K562 (cell line): ENCODE results near the gene CCDC9. TPM values are rescaled to one million over a fixed set of nuclear protein-coding genes. Genes with fewer than 3 reads are reported as not detected.

Experiments
- ARID1B ChIP-seq: fragments of 450-650 bp; IDR thresholded peaks from 2 replicates; pipeline ENCODE4 v1.6.1; 2016; ENCODE audit warnings: antibody characterized with exemption, mild to moderate bottlenecking, inconsistent platforms
- ATF1 ChIP-seq, 2 experiments: fragments of 450-650 bp in 1 of 2; IDR thresholded peaks; 2 replicates each; pipeline ENCODE4 v1.6.1; 2016; ENCODE audit warnings: missing compliant biosample characterization in 1 of 2, missing genetic modification characterization in 1 of 2
- ATF7 ChIP-seq: fragments of 450-650 bp; IDR thresholded peaks from 2 replicates; pipeline ENCODE4 v1.7.1; 2014; ENCODE audit warnings: mild to moderate bottlenecking, moderate library complexity
- FOXK2 ChIP-seq, 2 experiments: fragments of 450-650 bp; IDR thresholded peaks in 1 of 2; conservative IDR thresholded peaks in 1 of 2; 2 replicates each; pipeline ENCODE4 v1.6.1; 2016; ENCODE audit warnings: low read depth in 2 of 2, mild to moderate bottlenecking in 1 of 2
- ILK ChIP-seq: fragments of 450-650 bp; IDR thresholded peaks from 2 replicates; pipeline ENCODE4 v1.6.1; 2016; ENCODE audit warnings: missing genetic modification characterization, low read depth, mild to moderate bottlenecking, missing compliant biosample characterization, moderate library complexity, borderline replicate concordance
- KHSRP ChIP-seq: fragments of 450-650 bp; IDR thresholded peaks from 2 replicates; pipeline ENCODE4 v1.6.1; 2017
- MTF1 ChIP-seq: fragments of 250-450 bp; sonication (Bioruptor Pico); IDR thresholded peaks from 2 replicates; pipeline ENCODE4 v1.9.0; 2021; ENCODE audit warnings: moderate library complexity, mild to moderate bottlenecking, inconsistent platforms, borderline replicate concordance
- NFIX ChIP-seq: fragments of 250-450 bp; sonication (Bioruptor Pico); IDR thresholded peaks from 2 replicates; pipeline ENCODE4 v1.4.0; 2020; ENCODE audit warnings: low read depth, mild to moderate bottlenecking, moderate library complexity
- NR3C1 ChIP-seq: sonication (generic); formaldehyde crosslinking; IDR thresholded peaks from 2 replicates; pipeline ENCODE4 v1.8.1; 2022; ENCODE audit warnings: missing genetic modification reagents
- RBFOX2 ChIP-seq: fragments of 200-400 bp; formaldehyde crosslinking; IDR thresholded peaks from 2 replicates; pipeline ENCODE4 v1.6.1; 2017; ENCODE audit warnings: low read depth, mild to moderate bottlenecking, low read length, moderate library complexity
- ZBTB1 ChIP-seq: sonication (generic); formaldehyde crosslinking; IDR thresholded peaks from 2 replicates; pipeline ENCODE4 v1.8.1; 2023; ENCODE audit warnings: missing genetic modification reagents, low read depth, mild to moderate bottlenecking, borderline replicate concordance
- ZNF121 ChIP-seq: sonication (generic); formaldehyde crosslinking; conservative IDR thresholded peaks from 2 replicates; pipeline ENCODE4 v1.8.0; 2022; ENCODE audit warnings: missing genetic modification reagents
- ZNF311 ChIP-seq: fragments of 250-450 bp; sonication (Bioruptor Pico); IDR thresholded peaks from 2 replicates; pipeline ENCODE4 v1.4.0; 2020; ENCODE audit warnings: mild to moderate bottlenecking, moderate library complexity
- polyA plus RNA-seq, 8 experiments: library from polyadenylated mRNA; depleted of rRNA in 4 of 8; stranded (reverse) in 5 of 8; unstranded in 3 of 8; fragments of >200 nt; fragmentation: Nextera tagmentation in 2 of 8; fragmentation: Illumina TruSeq in 1 of 8; extraction: Ambion mirVana in 2 of 8; extraction: Trizol in 1 of 8; gene quantifications; 2 replicates each; pipeline versions ENCODE4 v1.2.1 to v1.2.3, GENCODE V29; 2011 to 2014; ENCODE audit warnings: inconsistent platforms in 1 of 8, missing spikeins in 1 of 8
- total RNA-seq, 7 experiments: library from RNA; depleted of rRNA in 6 of 7; stranded (reverse); fragments of >200 nt in 6 of 7; fragmentation: Illumina TruSeq in 2 of 7; extraction: Trizol in 2 of 7; gene quantifications; 2 replicates each; pipeline versions ENCODE4 v1.2.1 to v1.2.3, GENCODE V29; 2011 to 2021; ENCODE audit warnings: low replicate concordance in 1 of 7
- TF ChIP-seq, protein P1 (sequence below): IDR thresholded peaks from 3 replicates; pipeline ENCODE4 v1.6.1; 2011; ENCODE audit warnings: borderline replicate concordance, mild to moderate bottlenecking; ENCODE audit not compliant: insufficient read length, insufficient read depth
- TF ChIP-seq, protein P2 (sequence below): sonication (generic); formaldehyde crosslinking; IDR thresholded peaks from 2 replicates; pipeline ENCODE4 v1.8.1; 2023; ENCODE audit warnings: mild to moderate bottlenecking, missing genetic modification reagents
- TF ChIP-seq, protein P3 (sequence below): fragments of 450-650 bp; conservative IDR thresholded peaks from 2 replicates; pipeline ENCODE4 v1.6.1; 2016; ENCODE audit warnings: missing genetic modification characterization, low read depth, mild to moderate bottlenecking, missing compliant biosample characterization, moderate library complexity
- TF ChIP-seq, protein P4 (sequence below): fragments of 450-650 bp; IDR thresholded peaks from 2 replicates; pipeline ENCODE4 v1.6.1; 2016; ENCODE audit warnings: borderline replicate concordance
- TF ChIP-seq, protein P5 (sequence below): fragments of 250-450 bp; sonication (Bioruptor Pico); IDR thresholded peaks from 2 replicates; pipeline ENCODE4 v1.4.0; 2020; ENCODE audit warnings: mild to moderate bottlenecking, moderate library complexity

CCDC9 gene
- total and polyA plus RNA-seq, 9 of the 15 experiments (the other 6 are each of a cell fraction or from before 2014, with no cell fraction given), result 0.23 to 38.6 (median 8.4) TPM

DNA sequence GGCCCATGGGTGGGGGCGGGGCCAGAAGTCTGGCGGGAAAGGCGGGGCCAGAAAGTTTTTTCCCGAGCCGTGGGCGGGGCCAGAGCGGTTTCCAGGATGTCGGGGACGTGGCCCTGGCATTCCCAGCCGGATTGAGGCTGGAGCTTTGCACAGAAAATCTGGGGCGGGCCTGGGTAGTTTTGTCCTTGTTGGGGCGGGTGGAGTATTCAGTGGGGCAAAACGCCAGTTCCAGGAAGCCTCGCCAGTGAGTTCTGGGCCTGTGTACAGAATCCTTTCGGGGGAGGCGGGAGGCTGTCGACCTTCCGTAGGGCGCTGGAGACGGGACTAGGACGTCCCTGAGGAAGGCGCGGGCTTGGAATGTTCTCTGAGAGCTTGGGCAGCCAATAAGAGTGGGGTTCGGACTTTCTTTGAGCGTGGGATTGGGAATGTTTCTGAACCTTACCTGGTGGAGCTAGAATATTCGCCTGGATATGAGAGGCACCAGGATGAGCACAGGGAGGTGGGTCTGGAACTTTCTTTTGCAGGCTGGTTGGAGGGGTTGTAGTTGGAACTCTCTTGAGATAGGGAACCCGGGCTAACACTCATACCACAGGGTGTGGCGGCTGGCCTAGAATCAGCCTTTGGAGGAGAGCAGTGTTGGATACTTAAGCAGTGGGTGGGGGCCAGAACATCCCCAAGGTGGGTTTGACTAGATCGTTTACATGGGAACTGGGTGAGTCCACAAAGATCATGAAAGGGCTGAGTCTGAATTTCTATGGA, 1.3 kb downstream of the CCDC9 start (continued):
- TF ChIP-seq, protein P1, sequence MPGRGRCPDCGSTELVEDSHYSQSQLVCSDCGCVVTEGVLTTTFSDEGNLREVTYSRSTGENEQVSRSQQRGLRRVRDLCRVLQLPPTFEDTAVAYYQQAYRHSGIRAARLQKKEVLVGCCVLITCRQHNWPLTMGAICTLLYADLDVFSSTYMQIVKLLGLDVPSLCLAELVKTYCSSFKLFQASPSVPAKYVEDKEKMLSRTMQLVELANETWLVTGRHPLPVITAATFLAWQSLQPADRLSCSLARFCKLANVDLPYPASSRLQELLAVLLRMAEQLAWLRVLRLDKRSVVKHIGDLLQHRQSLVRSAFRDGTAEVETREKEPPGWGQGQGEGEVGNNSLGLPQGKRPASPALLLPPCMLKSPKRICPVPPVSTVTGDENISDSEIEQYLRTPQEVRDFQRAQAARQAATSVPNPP, result no peak
- TF ChIP-seq ZNF121 (CRISPR knock-in tag) (no peak), ATF7 (no peak), MTF1 (CRISPR knock-in tag) (no peak), FOXK2 (conservative IDR thresholded peaks at IDR 0.05 in 1 of 2, IDR thresholded peaks at IDR 0.05 in 1 of 2; ENCODE audit: low read depth in 2 of 2) (0 out of 4 replicates have a peak, but pooled peaks of 1 of the 2 experiments have one; percentile 7), ATF1 (CRISPR knock-in tag; IDR thresholded peaks at IDR 0.05) (no peak), ATF1 (tag; IDR thresholded peaks at IDR 0.05) (0 out of 2 replicates have a peak, but pooled peaks have one; percentile 9), NFIX (CRISPR knock-in tag) (no peak), ZNF311 (CRISPR knock-in tag) (no peak), NR3C1 (CRISPR knock-in tag) (0 out of 2 replicates have a peak, but pooled peaks have one; percentile 28), RBFOX2 (peak; percentile 39), KHSRP (no peak), ARID1B (0 out of 2 replicates have a peak, but pooled peaks have one; percentile 16), ILK (tag) (no peak), ZBTB1 (CRISPR knock-in tag) (no peak)
- TF ChIP-seq, protein P2, sequence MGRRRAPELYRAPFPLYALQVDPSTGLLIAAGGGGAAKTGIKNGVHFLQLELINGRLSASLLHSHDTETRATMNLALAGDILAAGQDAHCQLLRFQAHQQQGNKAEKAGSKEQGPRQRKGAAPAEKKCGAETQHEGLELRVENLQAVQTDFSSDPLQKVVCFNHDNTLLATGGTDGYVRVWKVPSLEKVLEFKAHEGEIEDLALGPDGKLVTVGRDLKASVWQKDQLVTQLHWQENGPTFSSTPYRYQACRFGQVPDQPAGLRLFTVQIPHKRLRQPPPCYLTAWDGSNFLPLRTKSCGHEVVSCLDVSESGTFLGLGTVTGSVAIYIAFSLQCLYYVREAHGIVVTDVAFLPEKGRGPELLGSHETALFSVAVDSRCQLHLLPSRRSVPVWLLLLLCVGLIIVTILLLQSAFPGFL, result no peak
- TF ChIP-seq, protein P3, sequence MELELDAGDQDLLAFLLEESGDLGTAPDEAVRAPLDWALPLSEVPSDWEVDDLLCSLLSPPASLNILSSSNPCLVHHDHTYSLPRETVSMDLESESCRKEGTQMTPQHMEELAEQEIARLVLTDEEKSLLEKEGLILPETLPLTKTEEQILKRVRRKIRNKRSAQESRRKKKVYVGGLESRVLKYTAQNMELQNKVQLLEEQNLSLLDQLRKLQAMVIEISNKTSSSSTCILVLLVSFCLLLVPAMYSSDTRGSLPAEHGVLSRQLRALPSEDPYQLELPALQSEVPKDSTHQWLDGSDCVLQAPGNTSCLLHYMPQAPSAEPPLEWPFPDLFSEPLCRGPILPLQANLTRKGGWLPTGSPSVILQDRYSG (tag), result no peak
- TF ChIP-seq, protein P4, sequence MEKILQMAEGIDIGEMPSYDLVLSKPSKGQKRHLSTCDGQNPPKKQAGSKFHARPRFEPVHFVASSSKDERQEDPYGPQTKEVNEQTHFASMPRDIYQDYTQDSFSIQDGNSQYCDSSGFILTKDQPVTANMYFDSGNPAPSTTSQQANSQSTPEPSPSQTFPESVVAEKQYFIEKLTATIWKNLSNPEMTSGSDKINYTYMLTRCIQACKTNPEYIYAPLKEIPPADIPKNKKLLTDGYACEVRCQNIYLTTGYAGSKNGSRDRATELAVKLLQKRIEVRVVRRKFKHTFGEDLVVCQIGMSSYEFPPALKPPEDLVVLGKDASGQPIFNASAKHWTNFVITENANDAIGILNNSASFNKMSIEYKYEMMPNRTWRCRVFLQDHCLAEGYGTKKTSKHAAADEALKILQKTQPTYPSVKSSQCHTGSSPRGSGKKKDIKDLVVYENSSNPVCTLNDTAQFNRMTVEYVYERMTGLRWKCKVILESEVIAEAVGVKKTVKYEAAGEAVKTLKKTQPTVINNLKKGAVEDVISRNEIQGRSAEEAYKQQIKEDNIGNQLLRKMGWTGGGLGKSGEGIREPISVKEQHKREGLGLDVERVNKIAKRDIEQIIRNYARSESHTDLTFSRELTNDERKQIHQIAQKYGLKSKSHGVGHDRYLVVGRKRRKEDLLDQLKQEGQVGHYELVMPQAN, result 0 out of 2 replicates have a peak, but pooled peaks have one; percentile 31
- TF ChIP-seq, protein P5, sequence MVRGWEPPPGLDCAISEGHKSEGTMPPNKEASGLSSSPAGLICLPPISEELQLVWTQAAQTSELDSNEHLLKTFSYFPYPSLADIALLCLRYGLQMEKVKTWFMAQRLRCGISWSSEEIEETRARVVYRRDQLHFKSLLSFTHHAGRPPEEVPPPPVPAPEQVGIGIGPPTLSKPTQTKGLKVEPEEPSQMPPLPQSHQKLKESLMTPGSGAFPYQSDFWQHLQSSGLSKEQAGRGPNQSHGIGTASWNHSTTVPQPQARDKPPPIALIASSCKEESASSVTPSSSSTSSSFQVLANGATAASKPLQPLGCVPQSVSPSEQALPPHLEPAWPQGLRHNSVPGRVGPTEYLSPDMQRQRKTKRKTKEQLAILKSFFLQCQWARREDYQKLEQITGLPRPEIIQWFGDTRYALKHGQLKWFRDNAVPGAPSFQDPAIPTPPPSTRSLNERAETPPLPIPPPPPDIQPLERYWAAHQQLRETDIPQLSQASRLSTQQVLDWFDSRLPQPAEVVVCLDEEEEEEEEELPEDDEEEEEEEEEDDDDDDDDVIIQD, result no peak
